ENCODE results near the gene MOB2. TPM values are rescaled to one million over a fixed set of nuclear protein-coding genes. Genes with fewer than 3 reads are reported as not detected.

Gene MOB2
- total RNA-seq, 1 donor: 16.8 TPM

- H3K4me3 ChIP-seq (ENCODE audit: low read depth, low read length): no peak overlapping the region
- no peak for TF ChIP-seq CTCF (IDR thresholded peaks at IDR 0.05; ENCODE audit: insufficient read depth, low read depth, low read length)
- DNase-seq (ENCODE audit: low read depth): no peak
Measured at GRCh38 chr11:1508986-1509385, 22.4 kb upstream of the MOB2 start.

- no peak for TF ChIP-seq CTCF (IDR thresholded peaks at IDR 0.05; ENCODE audit: insufficient read depth, low read depth, low read length)
- DNase-seq (ENCODE audit: low read depth): no peak
- no peak overlapping the region for H3K4me3 ChIP-seq (ENCODE audit: low read depth, low read length)
Measured at GRCh38 chr11:1508491-1508891, 21.9 kb upstream of the MOB2 start.

GRCh38 chr11:1507381-1508140, 21.0 kb upstream of the MOB2 start:
- DNase-seq (ENCODE audit: low read depth): no peak
- no peak overlapping the region for H3K4me3 ChIP-seq (ENCODE audit: low read depth, low read length)
- no peak for TF ChIP-seq CTCF (IDR thresholded peaks at IDR 0.05; ENCODE audit: insufficient read depth, low read depth, low read length)

GRCh38 chr11:1506981-1507380, 20.4 kb upstream of the MOB2 start:
- DNase-seq (ENCODE audit: low read depth): no peak
- no peak for TF ChIP-seq CTCF (IDR thresholded peaks at IDR 0.05; ENCODE audit: insufficient read depth, low read depth, low read length)
- H3K4me3 ChIP-seq (ENCODE audit: low read depth, low read length): no peak overlapping the region

- TF ChIP-seq CTCF (IDR thresholded peaks at IDR 0.05; ENCODE audit: insufficient read depth, low read depth, low read length): no peak
- no peak overlapping the region for H3K4me3 ChIP-seq (ENCODE audit: low read depth, low read length)
- DNase-seq (ENCODE audit: low read depth): no peak
Measured at GRCh38 chr11:1505480-1505879, 18.9 kb upstream of the MOB2 start.

GRCh38 chr11:1504581-1505290, 18.2 kb upstream of the MOB2 start:
- no peak overlapping the region for H3K4me3 ChIP-seq (ENCODE audit: low read depth, low read length)
- no peak for TF ChIP-seq CTCF (IDR thresholded peaks at IDR 0.05; ENCODE audit: insufficient read depth, low read depth, low read length)
- no peak for DNase-seq (ENCODE audit: low read depth)
